Fibroblast of the conjunctiva (primary cell): Measurements from ENCODE around the gene CLMN.
A peak's percentile ranks its signal among the peaks of the same experiment; 100 is the strongest.

ENCODE experiments used
- DNase-seq: peaks from one replicate; pipeline ENCODE4 v3.0.0-alpha.2; 2010; ENCODE audit warnings: low read depth

Gene CLMN

DNA sequence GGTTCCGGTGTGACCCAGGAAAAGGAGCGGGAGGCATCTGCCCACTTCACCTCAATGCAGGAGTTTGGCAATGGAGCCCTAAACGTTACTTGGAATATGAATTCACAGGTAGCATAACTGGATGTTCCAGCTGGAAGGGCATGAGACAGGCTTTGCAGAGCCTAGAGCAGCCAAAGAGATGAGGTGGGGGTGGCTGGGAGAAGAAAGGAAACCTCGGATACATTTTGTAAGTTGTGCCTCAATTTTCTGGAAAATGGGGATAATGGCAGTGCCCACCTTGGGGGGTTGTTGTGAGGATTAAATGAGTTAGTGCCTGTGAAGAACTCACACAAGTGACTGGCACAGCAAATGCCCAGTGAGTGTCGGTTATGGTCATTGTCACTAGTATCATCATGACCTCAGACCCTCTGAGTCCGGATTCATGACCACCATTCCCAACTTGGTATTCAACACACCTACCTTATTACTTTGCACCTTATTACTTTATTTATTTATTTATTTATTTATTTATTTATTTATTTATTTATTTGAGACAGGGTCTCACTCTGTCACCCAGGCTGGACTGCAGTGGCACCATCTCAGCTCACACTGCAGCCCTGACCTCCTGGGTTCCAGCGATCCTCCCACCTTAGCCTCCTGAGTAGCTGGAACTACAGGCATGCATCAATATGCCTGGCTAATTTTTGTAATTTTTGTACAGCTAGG lies 56.0 kb downstream of the CLMN start:
- DNase-seq = no peak

DNA sequence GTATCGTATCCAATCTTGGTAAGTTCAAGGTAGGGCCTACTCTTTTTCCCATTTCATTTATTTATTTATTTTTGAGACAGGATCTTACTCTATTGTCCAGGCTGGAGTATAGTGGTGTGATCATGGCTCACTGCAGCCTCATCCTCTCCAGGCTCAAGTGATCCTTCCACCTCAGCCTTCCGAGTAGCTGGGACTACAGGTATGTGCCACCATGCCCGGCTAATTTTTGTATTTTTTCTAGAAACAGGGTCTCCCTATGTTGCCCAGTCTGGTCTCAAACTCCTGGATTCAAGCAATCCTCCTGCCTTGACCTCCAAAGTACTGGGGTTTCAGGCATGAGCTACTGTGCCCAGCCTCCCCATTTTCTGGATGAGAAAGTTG lies 57.2 kb downstream of the CLMN start:
- DNase-seq = no peak

DNA sequence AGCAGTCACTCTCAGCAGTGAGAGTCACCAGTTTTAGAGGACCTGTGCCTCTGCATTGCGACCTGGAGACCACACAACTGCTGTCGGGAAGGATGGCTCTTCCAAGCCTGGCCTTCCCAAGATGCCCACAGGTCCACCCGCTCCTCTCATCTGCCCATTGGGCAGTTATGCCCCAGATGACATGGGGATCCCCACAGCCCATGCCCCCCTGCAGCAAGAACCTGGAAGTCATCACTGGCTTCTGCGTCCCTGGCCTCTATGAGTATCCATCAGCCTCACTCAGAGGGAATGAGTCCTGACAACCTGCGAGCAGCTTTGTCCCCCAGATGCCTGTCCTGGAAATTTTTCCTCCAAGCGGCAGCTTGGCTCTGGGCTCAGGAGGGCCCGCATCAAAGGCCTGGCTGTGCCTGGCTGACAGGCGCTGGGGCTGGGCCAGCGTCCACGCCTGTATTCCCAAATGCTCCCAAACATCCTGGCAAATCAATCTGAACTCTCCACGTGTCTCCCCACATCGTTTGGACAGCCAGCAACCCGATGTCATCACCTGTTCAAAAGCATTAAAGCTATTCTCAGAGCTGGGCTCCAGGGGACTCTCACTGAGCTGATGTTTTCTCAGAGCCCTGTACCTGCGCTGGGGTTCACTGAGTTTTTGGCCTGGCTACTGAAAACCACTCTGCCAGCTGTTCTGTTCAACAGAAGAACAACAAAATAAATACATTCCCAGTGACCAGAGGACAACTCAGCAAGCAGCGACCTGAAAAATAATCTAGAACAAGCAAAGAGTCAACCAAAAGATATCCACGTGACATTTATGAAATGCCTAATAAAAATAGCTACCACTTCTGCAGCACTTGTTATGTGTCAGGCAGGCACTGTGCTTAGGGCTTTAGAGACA lies 57.8 kb downstream of the CLMN start:
- DNase-seq = no peak

DNA sequence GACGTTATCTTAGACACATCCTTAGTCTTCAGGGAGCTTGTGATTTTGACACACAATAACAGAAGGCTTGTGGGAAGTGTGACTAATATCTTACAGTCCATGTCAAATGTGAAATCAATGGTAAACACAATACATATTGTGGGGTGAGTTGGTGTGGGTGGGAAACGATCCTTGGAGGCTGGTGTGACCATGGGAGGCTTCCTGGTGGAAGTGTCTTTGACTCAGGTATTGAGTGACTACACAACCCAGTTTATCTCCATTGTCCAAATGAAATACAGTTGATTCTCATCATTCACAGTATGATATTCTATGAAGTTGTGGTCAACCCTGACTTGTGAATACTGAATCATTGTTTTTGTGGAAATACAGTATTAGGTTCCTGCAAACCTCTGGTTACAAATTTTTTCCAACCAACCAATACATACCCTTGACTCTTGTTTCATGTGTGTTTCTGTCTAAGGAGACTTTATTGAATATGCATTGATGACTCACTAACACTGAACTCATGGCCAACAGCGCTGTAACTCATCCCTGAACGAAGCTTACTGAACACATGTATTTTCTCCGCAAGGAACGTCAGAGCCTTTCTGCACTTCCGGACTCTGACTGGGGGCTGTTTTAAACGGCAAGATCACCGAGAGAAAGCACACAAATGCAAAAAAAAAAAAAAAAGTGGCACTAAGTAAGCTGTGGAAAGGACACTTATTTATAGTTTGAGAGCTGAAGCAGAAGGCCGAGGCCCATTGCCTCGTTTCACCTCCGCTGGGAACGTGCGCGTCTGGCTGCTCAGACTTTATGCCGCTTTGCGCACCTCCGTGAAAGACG lies 59.0 kb downstream of the CLMN start:
- DNase-seq = peak; percentile 63

DNA sequence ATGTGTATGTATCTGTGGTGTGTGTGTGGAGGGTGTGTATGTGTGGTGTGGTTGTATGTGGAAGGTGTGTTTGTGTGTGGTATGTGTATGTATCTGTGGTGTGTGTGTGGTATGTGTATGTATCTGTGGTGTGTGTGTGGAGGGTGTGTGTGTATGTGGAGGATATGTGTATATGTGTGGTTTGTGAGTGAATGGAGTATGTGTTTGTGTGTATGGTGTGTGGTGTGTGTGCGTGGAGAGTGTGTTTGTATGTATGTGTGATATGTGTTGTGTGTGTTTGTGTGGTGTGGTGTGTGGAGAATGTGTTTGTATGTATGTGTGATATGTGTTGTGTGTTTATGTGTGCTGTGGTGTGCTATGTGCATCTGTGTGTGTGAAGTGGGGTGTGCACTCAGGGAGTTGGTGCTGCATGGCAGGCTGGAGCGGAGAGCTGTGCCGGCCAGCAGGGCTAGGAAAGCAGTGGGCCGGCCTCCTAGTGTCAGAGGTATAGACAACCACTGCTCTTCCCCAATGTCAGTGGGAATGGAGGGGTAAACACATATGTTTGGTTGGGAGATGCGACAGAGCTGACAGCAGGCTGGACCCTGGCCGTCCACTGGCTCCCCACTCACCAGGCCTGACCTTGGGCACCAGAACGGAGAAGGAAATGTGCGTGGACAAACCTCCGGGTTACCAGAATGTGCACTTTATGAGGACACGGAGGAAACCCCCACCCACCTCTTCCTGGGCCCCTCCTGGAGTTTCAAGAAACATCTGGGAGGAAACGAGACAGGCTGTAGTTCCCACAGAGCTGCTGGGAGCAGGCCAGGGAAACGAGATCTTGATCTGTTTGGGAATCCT lies 60.7 kb downstream of the CLMN start:
- DNase-seq = no peak

DNA sequence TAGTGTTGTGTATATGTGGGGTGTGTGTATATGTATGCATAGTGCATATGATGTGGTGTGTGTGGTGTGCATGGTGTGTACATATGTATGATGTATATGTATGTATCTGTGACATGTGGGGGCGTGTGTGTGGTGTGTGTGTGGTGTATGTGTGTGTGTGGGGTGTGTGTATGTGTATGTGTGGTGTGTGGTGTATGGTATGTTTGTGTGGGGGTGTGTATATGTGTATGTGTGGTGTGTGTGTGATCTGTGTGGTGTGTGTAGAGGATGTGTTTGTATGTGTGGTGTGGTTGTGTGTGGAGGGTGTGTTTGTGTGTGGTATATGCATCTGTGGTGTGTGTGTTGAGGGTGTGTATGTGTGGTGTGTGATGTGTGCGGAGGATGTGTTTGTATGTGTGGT lies 61.6 kb downstream of the CLMN start:
- no peak for DNase-seq

DNA sequence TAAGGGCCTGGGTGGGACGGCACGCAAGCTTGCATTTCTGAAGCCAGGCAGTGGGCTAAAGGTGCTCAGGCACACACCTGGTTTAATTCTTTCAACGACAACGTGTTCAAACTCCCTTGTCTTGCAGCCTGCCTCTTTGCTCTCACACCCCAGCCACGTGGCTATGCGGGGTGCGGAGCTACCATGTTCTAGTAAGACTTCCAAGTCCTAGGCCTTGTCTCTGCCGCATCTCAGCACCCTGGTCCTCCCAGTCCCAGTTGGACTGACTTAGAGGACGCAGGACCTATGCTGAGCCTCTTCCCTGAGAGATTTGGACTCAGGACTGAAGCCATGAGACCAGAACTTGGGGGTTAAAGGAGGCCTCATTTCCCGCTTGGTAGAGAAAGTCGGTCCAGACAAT lies 62.2 kb downstream of the CLMN start:
- DNase-seq = no peak

DNA sequence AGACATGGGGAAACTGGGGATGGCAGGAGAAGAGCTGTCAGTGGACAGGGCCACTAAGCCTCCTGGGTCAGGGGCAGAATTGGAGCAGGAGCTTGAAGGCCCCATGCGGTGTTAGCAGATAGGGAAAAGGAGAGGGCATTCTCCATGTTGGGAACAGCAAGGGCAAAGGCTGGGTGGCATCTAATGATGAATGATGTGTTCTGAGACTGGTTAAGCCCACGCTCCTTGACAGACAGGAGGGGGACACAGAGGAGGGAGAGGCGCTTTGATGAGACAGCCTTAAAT lies 63.0 kb downstream of the CLMN start:
- no peak for DNase-seq

DNA sequence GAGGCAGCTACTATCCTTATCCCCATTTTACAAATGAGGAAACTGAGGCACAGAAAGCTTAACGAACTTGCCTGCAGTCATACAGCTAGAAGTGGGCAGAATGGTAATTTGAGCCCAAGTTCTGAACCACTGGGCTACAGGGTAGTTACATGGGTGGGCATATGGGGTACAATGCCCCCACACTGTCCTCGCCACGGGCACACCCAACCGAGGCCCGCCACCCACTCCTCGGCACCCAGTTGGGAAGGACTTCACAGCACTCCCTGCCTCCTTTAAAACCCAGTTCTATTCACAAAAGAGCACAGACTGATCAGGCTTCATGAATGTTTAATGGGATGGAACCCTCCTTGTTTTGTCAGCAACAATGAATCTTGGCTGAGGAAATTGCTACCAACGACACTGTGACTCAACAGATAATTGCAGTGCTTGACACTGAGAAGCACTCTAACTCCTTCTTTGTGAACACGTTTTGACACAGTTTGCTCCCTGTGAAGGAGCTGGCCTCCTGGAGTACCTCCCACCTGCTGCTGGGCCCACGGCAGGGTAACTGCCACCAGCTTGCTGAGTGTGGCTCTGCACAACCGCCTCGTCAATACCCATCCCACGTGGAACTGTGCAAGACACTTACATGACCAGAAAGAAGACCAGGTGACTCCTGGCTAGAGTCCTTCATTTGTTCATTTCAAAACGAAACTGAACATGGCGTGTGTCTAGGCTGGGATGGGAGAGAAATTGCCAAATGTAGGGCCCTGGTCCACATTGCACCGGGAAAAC lies 63.5 kb downstream of the CLMN start:
- no peak for DNase-seq

DNA sequence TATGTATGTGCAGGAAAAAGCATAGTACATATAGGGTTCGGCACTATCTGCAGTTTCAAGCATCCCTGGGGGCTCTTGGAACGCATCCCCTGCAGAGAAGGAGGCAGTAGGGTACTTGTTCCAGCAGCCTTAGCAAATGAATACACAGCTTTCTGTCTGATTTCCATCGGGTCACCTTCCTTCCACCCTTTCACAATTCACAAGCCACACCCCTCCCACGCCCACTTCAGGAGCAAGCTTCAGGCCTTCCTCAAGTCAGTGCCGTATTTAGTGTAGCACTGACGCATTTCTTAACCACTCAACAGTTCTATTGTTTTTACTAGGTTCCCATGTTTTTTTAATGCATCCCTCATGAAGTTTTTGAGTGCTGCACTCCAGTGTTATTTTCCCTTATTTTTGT lies 64.2 kb downstream of the CLMN start:
- DNase-seq = peak; percentile 51

DNA sequence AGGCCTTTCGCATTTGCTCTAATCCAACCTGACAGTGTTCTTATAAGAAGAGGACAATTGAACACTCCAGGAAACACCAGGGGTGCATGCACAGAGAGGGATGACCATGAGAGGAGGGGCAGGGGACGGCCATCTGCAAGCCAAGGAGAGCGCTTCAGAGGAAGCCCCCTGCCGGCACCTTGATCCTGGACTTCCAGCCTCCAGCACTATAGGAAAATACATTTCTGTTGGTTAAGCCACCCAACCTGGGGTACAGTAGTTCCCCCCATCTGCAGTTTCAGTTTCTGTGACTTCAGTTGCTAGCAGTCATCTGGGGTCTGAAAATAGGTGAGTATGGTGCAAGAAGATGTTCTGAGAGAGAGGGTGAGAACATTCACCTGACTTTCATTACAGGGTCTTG lies 64.7 kb downstream of the CLMN start:
- no peak for DNase-seq

DNA sequence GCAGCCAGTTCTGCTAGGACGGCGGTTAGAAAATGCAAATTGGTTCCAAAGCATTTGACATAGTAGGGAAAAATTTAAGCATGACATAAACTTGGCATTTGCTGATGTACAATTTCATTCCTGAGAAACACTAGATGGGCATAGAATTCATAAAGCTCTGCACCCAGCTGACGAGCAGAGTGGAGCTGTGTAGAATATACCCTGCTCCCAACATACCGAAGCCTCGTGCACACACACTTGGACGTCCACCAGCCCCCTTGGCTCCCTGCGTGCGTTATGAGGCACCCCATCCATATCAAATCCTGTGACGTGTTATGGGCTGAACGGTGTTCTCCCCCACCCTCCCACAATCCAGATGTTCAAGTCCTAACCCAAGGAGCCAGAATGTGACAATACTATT lies 65.4 kb downstream of the CLMN start:
- DNase-seq = no peak

DNA sequence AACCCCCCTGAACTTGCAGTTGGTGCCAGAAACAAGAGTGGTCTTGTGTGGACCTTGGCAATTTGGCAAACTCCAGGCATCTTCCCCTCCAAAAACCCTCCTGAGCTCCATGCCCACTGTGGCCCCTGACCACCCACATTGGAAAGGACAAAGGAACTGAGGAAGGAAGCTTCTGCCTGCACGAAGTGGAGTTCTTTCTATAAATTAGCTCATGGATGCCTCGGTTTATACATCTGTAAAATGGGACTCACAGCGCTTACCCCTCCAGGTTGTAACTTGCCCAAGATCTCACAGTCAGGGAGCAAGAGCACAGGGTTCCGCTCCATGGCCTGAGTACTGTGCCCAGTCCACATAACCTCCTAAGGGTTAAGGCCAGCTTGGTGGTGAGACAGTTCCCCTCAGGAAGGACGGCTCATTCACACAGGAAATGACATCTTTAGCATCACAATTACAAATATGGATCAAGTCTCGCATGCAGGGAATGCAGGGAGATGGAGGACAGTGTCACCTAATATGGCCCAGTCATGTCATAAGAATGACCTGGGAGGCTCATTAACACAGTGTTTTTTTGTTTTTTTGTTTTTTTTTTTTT lies 66.6 kb downstream of the CLMN start:
- DNase-seq = no peak

DNA sequence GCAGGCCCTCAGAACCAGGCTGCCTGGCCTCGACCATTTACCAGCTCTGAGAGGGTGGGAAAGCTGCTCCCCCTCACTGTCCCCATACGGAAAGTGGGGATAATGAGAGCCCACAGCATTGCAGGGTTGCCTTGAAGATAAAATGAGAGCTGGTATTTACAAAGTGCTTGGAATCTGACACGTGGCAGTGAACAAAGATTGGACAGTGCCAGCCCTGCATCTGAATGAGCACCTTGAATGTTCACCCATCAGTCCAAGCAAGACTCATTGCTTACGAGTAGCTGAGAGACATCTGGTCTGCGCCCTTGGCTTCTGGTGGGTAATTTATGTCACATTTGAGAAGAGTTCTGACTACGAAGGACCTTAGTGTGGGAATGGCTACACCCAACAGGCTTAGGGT lies 67.5 kb downstream of the CLMN start:
- no peak for DNase-seq

DNA sequence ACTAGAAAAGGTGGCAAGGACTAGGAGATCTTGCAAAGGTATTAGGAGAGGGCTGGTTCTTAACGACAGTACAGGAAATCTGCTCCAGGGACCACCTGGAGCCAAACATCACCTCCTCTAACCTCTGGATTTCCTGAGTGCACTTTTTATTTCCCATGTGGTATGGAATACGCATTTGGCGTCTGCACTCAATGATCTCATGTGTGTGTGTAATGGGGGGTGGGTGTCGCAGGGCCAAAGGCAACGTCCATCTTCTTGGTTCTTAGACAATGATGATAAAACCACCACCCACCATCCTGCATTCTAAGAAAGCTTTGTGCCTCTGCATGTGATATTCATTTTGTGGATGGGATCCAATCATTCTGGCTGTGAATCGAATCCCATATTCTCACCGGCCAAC lies 68.8 kb downstream of the CLMN start:
- no peak for DNase-seq

DNA sequence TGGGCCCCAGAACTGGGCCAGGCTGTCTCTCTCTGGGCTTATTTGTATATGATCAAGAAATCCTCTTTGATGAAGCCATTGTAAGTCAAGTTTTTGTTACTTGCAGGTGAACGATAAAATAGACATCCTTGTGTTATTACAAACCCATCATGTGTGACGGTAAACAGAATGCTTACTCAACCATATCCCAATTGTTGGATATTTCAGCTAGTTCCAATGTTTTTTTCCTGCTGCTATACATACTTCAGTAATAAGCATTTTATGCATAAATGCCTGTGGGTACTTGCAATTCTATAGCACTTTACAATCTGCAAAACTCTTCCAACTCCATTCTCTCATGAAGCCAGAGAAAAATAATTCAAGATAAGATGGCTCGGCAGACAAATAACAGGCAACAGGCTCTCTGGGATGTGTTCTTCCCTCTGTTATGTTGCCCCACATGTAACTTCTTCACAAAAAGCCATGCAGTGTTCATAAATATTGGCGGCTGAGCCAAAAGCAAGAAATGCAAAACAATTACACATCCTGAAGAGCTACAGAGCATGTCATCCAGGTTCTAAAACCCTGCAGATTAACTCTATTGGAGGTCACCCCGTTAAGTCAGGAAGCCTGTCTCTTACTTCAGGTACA lies 69.5 kb downstream of the CLMN start:
- no peak for DNase-seq

DNA sequence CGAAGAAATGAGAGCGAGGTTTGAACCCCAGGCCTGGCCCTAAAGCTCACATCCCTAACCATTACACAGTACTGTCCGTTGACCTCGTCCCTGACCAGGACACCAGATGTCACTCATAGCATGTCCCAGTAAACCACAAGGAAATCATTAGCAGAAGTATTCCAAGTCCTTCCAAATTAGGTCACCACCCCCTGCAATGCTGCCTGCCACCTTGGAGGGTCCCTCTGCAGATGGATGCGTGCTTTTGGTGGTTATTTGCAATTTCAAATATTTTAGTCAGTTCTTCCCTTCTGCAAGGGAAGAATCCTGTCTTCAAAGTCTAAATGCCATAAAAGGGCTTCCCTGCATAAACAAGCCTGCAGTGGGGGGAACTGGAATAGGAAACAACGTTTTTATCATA lies 71.3 kb downstream of the CLMN start:
- no peak for DNase-seq

DNA sequence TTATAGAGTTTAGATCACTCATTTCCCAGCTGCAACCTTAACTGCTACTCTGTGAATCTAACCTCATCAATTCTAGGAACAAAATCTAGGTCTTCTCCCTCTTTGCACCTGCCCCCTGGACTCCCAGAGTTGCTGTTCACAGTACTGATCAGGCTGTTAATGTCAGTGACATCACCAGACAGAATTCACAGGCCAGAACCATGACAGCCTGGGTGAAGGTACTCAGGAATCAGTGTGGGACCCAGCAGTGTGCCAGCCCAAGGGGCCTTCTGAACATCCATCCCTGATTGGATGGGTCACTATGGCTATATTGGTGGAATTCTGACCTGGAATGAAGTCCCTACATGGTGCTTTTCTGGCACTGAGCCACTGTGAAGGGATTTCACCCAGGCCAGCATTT lies 72.8 kb downstream of the CLMN start:
- DNase-seq = no peak

DNA sequence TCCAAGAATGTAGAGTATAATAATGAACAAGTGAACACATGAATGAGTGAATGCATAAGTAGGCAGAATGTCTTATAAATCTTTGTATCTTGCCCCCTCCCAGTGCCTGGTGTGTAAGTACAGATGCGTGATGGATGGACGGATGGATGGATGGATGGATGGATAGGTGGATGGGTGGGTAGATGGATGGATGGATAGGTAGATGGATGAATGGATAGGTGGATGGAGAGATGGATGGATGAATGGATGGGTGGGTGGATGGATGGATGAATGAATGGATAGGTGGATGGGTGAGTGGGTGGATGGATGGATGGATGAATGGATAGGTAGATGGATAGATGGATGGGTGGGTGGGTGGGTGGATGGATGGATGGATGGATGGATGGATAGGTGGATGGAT lies 74.4 kb downstream of the CLMN start:
- no peak for DNase-seq

DNA sequence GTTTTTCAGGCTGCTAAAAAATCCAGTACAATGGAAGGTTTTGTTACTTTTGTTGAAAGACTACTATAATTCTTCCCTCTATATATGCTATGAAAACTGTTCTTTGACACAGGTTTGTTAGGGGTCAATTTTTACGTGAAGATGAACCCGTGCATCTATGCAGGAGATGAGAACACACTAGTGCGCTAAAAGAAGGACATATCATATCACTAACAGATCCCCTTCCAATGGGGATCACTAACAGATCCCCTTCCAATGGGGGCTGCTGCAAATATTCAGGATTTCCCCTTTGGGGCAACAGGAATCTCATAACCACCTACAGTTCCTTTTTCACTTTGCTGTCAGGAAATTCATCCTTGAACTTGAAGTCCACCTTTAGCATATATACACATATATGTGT lies 75.1 kb downstream of the CLMN start:
- no peak for DNase-seq

DNA sequence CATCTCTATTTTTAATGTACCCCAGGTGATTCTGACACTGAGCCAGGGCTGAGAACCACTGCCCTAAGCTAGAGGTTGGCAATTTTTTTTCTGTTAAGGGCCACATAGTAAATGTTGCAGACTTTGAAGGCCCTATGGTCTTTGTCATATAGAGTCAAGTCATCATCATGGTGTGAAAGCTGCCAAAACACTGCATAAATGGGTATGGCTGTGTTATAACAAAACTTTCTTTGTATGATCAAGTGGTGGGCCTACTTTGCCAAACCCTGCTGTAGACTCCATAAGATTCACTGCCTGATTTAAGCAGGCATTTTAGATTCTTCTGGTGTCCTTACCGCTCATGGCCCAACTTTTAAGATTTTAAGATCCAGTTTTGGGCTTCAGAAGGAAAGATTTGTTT lies 76.8 kb downstream of the CLMN start:
- no peak for DNase-seq
